DMS 273 treated with DMSO at 0.1 percent for 48 hours (cell line): ENCODE data around the gene SIAH1.
"Not testable (repeated sequence)": the region's sequence is repeated elsewhere in the genome, so short reads cannot be mapped to it uniquely, and the experiment has no call there.

Experiments used
- DNase-seq: peaks from one replicate; lab custom pipeline; 2025; lab: John Stamatoyannopoulos, UW

SIAH1 gene

DNA sequence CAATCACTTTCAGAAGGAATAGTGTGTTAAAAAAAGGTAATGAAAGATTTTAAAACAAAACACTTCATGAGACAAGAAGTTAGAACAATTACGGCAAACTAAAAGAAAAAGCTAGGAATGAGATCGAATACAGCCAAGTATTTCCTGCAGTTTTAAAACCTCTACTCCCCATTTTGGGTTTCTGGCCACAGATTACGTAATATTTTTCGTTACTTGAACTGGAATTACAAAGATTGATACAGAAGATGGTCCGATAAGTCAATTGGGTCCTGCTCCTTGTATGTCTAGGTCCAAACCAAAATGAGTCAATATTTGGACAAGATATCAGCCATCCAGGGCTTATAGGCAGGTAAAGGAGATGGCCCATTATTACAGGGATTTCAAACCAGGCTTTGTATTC lies 52.2 kb downstream of the SIAH1 start:
- no peak for DNase-seq

DNA sequence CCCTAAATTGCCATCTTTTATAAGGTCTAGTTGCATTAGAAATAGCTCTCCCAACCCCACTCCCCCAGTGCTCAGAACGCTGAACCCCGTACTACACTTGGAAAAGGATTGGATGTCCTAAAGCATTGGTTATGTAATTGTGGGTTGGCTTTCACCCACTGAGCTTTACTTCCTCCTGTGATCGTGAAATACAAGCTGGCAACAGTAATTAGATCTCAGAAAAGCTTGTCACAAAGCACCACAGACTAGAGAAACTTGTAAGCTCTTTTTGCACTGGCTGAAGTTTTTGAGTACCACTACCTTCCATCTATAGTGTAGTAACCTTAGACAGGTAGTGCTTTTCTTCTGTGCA lies 54.4 kb downstream of the SIAH1 start:
- DNase-seq, result no peak

DNA sequence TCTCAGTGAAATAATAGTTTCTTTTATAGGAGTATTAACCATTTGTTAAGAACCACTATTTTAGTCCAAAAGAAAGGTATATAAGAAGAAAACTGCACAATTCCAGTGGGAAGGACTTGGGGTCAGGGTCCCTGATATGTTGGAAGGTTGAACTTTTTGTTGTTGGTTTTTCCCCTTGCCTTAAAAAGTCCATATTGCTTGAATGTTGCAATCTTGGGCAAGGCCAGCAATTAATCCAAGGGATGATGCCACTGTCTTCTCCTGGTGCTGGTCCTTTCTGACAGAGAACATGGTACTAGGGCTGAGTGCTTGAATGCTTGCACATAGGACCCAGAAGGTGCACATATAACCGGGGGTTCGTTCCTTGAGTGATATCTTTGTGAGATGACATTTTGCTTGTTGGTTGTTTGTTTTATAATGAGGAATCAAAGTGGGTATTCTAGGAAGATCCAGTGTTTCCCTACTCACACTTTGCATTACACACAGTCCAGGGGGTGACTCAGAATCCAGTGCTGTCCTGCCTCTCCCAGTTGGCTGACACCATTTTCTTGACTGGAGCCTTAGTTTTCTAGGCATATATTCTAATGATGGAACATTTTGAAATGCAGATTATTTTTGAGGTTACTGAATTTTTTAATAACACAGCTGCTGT lies 54.9 kb downstream of the SIAH1 start:
- no peak for DNase-seq

DNA sequence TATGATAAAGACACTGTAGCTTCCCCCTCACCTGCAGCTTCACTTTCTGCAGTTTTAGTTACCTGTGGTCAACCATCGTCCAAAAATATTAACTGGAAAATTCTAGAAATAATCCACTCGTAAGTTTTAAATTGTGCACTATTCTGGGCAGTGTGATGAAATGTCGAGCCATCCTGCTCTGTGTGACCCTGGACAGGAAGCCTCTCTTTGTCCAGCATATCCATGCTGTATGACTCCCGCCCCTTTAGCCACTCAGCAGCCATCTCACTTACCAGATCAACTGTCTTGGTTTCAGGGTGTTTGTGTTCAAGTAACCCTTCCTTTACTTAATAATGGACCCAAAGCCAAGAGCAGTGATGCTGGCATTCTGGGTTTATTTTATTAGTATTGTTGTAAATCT lies 56.1 kb downstream of the SIAH1 start:
- DNase-seq, result no peak

DNA sequence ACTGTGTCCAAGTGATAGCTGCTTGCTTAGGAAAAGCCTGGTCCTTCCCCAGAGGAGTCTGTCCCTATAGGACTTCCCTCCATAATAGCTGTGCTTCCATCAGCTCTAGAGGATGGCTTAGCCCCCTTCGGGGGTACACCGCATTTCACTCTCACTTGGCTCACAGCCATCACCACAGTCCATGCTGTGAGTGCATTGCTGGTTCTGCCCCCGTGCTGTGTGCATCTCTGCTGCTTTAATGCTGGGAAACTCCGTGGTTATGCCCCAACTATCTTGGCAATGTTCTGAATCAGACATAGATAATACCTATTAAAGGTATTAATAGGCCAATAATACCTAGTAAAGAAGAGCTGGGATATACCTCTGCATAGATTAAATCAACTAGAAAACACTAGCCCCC lies 58.3 kb downstream of the SIAH1 start:
- no peak for DNase-seq

DNA sequence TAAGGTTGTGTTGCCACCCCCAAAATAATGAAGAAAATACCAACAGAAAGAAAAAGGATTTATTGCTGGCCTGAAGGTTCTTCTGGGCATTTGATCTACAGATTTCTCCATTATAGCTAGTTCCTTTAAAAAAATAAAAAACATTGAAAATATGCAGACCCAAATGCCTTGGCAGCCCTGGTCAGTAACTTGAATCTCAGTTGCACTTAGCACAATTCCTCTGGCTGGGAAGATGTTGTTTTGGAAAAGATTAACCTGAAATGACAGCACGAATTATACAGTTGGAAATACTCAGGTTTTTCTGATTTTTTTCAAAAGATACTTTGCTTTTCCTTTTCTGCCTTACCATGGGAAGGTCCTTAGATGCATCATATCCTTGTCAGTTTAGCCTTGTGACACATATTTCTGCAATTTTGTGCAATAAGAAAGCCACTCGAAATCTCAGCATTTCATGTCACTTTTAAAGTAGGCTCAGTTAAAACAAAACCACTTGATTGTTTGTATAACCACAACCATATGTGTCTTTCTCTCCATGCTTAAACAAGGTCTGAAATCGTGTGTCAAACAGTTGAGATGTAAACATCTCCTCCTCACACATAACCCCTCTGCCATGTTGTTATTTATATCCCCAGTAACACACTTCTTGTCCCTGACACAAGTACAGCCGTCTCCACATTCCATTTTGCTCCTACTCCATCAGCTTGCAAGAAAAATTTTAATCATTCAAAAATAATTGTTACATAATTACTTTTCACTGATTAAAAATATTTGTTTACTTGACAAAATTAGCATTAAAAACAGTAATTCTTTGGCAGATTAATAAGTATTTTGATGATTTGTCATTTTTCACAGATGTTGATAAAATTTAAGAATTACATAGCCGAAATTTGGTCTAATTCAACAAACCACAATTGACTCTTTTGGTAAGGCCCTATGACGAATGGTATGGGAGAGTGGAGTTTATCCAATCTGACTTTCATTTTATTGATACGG lies 61.1 kb downstream of the SIAH1 start:
- no peak for DNase-seq

DNA sequence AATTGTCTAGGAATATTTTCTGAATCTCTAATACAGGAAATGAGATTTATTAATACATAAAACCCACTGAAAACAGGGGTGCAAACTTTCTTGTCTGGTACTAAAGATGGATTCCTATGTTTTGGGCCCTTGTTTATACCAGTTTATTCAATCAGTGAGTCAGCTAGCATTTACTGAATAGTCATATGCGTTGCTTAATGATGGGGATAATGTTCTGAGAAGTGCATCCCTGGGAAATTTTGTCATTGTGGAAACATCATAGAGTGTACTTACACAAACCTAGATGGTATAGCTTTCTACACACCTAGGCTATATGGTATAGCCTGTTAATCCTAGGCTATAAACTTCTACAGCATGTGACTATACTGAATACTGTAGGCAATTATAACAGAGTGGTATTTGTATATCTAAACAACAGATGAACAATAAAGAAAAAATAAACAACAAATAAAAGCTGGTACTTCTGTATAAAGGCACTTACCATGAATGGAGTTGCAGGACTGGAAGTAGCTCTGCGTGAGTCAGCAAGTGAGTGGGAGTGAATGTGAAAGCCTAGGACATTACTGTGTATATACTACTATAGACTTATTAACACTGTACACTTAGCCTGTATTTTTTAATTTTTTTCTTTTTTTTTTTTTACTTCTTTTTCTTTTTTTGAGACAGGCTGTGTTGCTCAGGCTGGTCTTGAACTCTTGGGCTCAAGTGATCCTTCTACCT lies 63.7 kb downstream of the SIAH1 start:
- DNase-seq, result no peak

DNA sequence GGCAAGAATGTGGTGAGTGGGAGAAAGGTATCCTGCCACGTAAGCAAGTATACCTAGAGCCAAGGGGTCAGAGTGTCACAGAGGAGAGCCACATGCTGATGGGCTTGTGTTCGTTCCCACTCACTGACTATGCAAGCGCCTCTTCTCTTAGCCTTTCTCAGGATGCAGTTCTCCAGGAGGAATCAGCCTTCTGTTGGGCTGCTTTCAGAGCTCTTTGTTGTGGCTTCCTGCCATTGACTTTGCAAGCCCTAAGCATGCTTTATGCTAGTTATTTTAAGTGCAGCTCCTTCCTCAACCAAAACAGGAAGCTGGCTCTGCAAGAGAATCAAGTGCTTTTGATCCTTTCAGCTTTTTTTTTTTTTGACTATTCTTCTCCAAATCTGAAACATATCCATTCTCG lies 66.6 kb downstream of the SIAH1 start:
- no peak for DNase-seq

DNA sequence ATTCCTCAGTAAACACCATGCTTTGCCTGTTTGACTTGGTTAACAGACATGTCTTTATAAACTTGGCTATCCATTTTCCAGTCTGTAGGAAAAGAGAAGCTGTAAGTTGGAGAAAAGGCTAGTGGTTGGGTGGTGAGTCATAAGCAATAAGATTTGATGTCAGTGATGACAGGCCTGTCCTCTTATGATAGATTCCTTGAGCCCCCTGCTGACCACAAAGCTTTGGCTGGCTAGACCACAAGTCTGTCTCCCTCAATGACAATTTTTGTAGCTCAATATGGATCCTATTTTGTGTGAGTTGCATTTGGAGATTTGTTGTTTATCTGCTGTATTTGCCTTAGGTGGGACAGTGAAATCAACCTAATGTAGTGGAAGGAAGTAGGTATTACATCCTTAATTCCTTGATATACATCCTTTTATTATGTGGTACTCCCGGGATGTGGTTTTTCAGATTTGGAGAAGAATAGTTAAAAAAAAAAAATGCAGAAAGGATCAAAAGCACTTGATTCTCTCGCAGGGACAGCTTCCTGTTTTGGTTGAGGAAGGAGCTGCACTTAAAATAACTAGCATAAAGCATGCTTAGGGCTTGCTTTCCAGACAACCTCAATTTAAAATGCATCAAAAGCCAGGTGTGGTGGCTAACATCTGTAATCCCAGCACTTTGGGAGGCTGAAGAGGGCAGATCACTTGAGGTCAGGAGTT lies 67.4 kb downstream of the SIAH1 start:
- DNase-seq, result no peak

DNA sequence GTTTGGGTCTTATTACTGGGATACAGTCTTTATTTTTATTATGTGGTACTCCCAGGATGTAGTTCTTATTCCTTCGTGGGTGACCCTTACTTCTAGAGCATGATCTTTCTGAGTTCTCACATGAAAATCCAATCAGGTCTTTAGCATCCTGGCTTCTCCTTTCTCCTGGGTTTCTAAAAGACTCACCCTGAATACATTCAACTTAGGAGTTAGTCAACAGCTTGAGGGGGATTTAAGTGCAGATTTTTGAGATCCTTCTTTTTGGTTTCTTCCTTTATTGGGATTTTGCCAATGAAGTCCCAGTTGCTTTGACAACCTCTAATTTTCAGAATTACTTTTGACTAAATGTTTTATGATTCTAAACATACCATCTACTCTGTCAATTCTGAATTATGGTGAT lies 68.2 kb downstream of the SIAH1 start:
- no peak for DNase-seq

DNA sequence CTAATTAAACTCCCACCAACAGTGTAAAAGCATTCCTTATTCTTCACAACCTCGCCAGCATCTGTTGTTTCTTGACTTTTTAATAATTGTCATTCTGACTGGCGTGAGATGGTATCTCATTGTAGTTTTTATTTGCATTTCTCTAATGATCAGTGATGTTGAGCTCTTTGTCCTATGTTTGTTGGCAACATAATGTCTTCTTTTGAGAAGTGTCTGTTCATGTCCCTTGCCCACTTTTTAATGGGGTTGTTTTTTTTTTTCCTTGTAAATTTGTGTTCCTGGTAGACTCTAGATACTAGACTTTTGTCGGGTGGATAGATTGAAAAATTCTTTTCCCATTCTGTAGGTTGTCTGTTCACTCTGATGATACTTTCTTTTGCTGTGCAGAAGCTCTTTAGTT lies 71.3 kb downstream of the SIAH1 start:
- not testable (repeated sequence) for DNase-seq

DNA sequence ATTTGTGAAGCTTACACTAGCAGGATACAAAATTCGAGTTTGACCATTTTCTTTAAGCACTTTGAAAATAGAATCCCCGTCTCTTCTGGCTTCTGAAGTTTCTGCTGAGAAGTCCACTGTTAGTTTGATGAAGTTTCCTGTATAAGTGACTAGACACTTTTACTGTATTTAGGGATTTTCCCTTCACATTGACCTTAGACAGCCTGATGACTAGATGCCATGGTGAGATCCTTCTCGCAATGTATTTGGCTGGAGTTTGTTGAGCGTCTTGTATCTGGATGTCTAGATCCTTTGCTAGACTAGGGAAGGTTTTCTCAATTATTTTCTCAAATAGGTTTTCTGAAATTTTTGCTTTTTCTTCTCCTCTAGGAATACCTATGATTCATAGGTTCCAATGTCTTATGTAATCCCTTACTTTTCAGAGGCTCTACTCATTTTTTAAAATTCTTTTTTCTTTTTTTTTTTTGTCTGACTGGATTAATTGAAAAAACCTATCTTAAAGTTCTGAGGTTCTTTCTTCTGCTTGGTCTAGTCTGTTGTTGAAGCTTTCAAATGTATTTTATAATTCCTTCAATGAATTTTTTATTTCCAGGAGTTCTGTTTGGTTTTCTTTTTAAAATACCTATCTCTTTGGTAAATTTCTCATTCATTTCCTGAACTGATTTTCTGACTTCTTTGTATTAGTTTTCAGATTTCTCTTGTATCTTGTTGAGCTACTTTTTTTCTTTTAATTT lies 74.1 kb downstream of the SIAH1 start:
- DNase-seq, result no peak
